Osteocyte (in vitro differentiated cells): ENCODE data around the gene SPTBN1. TPM values are rescaled to one million over a fixed set of nuclear protein-coding genes. Genes with fewer than 3 reads are reported as not detected.

Source experiments
- DNase-seq: peaks from one replicate; pipeline ENCODE4 v3.0.0; 2021; ENCODE audit warnings: mixed read lengths; ENCODE audit not compliant: unreplicated experiment; ENCODE audit errors: extremely low spot score
- H3K27ac Mint-ChIP-seq: one replicate; pipeline ENCODE4 v1.8.0; 2021; ENCODE audit warnings: mild to moderate bottlenecking, mixed read lengths; ENCODE audit not compliant: unreplicated experiment
- H3K27me3 Mint-ChIP-seq: one replicate; pipeline ENCODE4 v1.8.0; 2021; ENCODE audit warnings: mixed read lengths; ENCODE audit not compliant: unreplicated experiment
- H3K36me3 Mint-ChIP-seq: one replicate; pipeline ENCODE4 v1.8.0; 2021; ENCODE audit warnings: mixed read lengths; ENCODE audit not compliant: unreplicated experiment
- H3K4me1 Mint-ChIP-seq: one replicate; pipeline ENCODE4 v1.8.0; 2021; ENCODE audit warnings: mixed read lengths; ENCODE audit not compliant: unreplicated experiment
- H3K4me3 Mint-ChIP-seq: one replicate; pipeline ENCODE4 v1.8.0; 2021; ENCODE audit warnings: mild to moderate bottlenecking, moderate library complexity, mixed read lengths; ENCODE audit not compliant: unreplicated experiment
- H3K9me3 Mint-ChIP-seq: one replicate; pipeline ENCODE4 v1.8.0; 2021; ENCODE audit warnings: mixed read lengths; ENCODE audit not compliant: unreplicated experiment
- total RNA-seq: library from RNA; stranded (reverse); gene quantifications from 2 replicates; pipeline ENCODE4 v1.2.1, GENCODE V29; 2021
- TF ChIP-seq, protein P1 (sequence below): fragments of 200-600 bp; sonication (generic); IDR thresholded peaks from 2 replicates; pipeline ENCODE4 v1.5.0; 2021; ENCODE audit warnings: antibody characterized with exemption, mild to moderate bottlenecking, moderate library complexity

The SPTBN1 gene
- total RNA-seq, 1 donor from 2014 or later = 248 TPM

DNA sequence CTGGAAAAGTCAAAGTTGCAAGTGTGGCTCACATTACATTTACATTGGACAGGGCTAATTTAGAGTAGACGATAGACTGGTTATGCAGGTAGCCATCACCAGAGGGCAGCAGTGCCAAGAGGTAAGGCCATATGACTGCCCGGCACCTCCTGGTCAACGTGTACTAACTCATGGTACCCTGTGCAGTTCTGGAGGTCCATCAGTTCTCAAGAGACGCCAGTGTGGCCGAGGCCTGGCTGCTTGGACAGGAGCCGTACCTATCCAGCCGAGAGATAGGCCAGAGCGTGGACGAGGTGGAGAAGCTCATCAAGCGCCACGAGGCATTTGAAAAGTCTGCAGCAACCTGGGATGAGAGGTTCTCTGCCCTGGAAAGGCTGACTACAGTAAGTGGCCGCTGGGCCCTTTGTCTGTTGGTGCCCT, 201.5 kb downstream of the SPTBN1 start:
- peak overlapping the region; percentile 86 for H3K27ac Mint-ChIP-seq
- peaks cover 81% of the 10 kb centered on the region for H3K36me3 Mint-ChIP-seq
- no peaks in the 10 kb centered on the region for H3K27me3 Mint-ChIP-seq

DNA sequence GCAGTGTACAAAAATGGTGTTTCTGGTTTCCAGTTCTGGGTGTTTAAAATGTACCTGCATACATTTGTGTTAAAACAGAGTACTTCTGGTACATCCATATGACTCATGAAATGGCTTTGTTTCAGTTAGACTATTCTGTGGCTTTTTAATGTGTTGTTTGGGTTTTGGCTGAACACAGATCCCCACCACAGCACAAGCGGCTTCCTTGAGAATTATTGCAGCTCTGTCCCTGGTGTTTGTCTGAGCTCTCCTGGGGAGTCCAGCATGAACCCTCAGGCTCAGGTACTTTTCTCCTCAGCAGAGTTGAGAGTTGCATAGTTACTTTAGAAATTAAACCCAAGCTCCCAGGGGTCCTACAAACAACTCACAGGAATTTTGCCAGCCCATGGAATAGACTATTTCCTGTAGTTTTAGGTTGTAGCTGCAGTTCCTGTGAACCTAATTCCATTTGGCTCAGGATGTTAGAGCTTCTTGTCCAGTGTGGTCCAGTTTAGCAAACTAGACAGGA, 202.5 kb downstream of the SPTBN1 start:
- Mint-ChIP-seq H3K36me3 (peaks cover 79% of the 10 kb centered on the region), H3K27ac (peak overlapping the region; percentile 86), H3K27me3 (no peaks in the 10 kb centered on the region), H3K9me3 (no peaks in the 10 kb centered on the region), H3K4me1 (peaks cover 19% of the 10 kb centered on the region), H3K4me3 (no peak overlapping the region)
- peak; percentile 71 for DNase-seq
- TF ChIP-seq, protein P1, sequence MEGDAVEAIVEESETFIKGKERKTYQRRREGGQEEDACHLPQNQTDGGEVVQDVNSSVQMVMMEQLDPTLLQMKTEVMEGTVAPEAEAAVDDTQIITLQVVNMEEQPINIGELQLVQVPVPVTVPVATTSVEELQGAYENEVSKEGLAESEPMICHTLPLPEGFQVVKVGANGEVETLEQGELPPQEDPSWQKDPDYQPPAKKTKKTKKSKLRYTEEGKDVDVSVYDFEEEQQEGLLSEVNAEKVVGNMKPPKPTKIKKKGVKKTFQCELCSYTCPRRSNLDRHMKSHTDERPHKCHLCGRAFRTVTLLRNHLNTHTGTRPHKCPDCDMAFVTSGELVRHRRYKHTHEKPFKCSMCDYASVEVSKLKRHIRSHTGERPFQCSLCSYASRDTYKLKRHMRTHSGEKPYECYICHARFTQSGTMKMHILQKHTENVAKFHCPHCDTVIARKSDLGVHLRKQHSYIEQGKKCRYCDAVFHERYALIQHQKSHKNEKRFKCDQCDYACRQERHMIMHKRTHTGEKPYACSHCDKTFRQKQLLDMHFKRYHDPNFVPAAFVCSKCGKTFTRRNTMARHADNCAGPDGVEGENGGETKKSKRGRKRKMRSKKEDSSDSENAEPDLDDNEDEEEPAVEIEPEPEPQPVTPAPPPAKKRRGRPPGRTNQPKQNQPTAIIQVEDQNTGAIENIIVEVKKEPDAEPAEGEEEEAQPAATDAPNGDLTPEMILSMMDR = no peak

More for the DNA sequence above, 201.5 kb downstream of the SPTBN1 start:
- no peak for DNase-seq
- Mint-ChIP-seq H3K4me3 (no peak overlapping the region), H3K4me1 (peaks cover 19% of the 10 kb centered on the region), H3K9me3 (no peaks in the 10 kb centered on the region)
- TF ChIP-seq, protein P1 = peak; percentile 52

DNA sequence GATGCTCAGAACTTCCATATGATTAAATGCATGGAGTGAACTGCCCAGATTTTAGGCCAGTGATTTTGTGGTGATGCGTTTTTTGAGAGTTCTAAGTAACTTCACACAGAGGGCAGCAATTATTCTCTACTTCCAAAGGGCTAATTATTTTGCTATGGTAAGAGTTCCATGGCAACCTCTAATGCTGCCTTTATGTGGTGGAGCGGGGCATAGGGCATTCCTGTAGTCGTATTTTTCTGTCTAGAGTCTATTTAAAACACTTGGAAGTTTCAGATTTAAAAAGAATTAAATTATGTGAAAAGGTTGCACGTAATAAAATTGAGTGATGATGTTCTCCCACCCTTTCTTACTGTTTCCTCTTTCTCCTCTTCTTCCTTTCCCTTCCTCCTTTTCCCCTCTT, 203.4 kb downstream of the SPTBN1 start:
- H3K27ac Mint-ChIP-seq = peak overlapping the region; percentile 7
- no peaks in the 10 kb centered on the region for H3K9me3 Mint-ChIP-seq

DNA sequence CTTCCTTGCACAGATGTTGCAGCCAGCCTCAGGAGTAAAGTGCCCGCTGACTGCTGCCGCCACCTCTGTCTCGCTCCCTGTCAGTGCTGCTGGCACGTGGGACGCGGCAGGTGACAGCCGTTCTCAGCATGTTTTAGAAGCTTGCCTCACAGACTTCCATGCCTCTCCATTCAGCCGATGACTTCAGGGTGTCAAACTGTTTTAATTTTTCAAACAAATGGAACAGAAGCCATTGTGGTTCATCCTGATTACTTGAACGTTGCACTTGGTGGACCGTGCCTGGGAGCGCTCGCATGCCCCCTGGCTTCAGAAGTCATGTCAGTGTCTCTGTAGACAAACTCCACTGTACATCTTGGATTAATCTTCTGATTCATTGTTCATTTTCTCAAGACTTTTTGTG, 204.6 kb downstream of the SPTBN1 start:
- TF ChIP-seq, protein P1 = no peak
- Mint-ChIP-seq H3K9me3 (no peaks in the 10 kb centered on the region), H3K27me3 (no peaks in the 10 kb centered on the region), H3K4me3 (no peak overlapping the region), H3K27ac (no peak overlapping the region), H3K4me1 (peaks cover 29% of the 10 kb centered on the region), H3K36me3 (peaks cover 77% of the 10 kb centered on the region)
- peak; percentile 36 for DNase-seq

More for the DNA sequence above, 203.4 kb downstream of the SPTBN1 start:
- TF ChIP-seq, protein P1 = no peak
- H3K27me3 Mint-ChIP-seq = no peaks in the 10 kb centered on the region
- H3K4me3 Mint-ChIP-seq = no peak overlapping the region
- H3K36me3 Mint-ChIP-seq = peaks cover 78% of the 10 kb centered on the region
- H3K4me1 Mint-ChIP-seq = peaks cover 19% of the 10 kb centered on the region
- peak; percentile 7 for DNase-seq

DNA sequence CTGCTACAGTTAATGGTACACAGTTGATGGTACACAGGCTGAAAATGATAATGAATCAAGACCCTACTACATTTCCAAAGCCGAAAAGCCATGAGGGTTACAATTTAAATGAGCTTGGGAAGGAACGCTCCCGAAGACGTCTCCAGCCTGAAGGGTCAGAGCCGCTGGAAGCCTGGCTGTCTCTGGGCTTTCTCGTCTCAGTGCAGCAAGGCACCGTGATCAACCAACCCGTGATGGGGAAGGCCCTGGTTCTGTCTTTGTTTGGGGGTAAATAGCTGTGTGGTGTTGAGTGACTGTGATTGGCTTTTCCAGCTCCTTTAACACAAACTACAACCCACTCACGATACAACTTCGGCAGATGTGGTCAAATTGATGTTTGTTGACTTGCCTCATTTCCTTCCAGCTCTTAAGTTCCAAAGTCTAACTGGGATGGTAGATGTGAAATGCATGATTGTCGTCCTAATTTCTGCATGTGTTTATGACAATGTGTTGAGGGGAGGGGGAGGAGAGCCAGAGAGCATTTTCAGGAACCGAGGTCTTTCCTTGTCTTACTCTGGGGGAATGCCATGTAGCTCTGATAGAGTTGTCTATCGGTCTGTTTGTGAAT, 207.4 kb downstream of the SPTBN1 start:
- Mint-ChIP-seq H3K36me3 (peaks cover 79% of the 10 kb centered on the region), H3K27me3 (no peaks in the 10 kb centered on the region), H3K4me3 (no peak overlapping the region), H3K27ac (no peak overlapping the region), H3K9me3 (no peaks in the 10 kb centered on the region), H3K4me1 (peaks cover 33% of the 10 kb centered on the region)
- no peak for DNase-seq
- TF ChIP-seq, protein P1 = no peak
